ENCODE results near the gene AIDA. TPM values are rescaled to one million over a fixed set of nuclear protein-coding genes. Genes with fewer than 3 reads are reported as not detected.
A peak's percentile ranks its signal among the peaks of the same experiment; 100 is the strongest.
"Not testable (repeated sequence)": the region's sequence is repeated elsewhere in the genome, so short reads cannot be mapped to it uniquely, and the experiment has no call there.

The AIDA gene
- total and polyA plus RNA-seq, 5 donors, result 48.5 to 75.9 (median 65.4) TPM

DNA sequence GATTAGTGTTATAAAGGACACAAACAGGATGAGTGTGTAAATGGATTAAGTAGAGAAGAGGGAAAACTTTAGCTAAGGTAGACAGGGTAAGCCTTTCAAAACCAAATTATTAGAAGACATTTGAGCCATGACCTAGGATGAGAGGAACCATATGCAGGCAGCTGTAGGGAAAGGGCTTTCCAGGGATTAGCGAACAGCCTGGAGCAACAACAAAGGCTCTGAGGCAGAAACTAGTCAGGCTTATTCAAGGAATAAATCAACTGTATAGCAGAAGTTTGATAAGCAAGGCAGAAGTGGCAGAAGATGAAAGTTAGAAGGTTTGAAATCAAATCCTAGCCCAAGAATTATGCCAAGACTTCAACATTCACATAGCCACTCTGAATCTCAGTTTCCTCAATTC is 21.3 kb downstream of the AIDA start:
- intact Hi-C loops (cut with DNase I), result no loop called here
- no peak overlapping the region for H3K4me3 ChIP-seq (ENCODE audit: low read length)
- 90% methylated on average over 1 of the region's 1 CpG for WGBS
- DNase-seq, result no peak
- H3K9me3 ChIP-seq (ENCODE audit: control insufficient read depth, low read length), result no peaks in the 10 kb centered on the region
- no peak overlapping the region for H3K27ac ChIP-seq (ENCODE audit: low read length)
- peaks cover 2% of the 10 kb centered on the region for H3K4me1 ChIP-seq (ENCODE audit: control insufficient read depth, insufficient read depth, low read length)
- ATAC-seq, result no peak
- no peaks in the 10 kb centered on the region for H3K27me3 ChIP-seq (ENCODE audit: control insufficient read depth, insufficient read depth)

DNA sequence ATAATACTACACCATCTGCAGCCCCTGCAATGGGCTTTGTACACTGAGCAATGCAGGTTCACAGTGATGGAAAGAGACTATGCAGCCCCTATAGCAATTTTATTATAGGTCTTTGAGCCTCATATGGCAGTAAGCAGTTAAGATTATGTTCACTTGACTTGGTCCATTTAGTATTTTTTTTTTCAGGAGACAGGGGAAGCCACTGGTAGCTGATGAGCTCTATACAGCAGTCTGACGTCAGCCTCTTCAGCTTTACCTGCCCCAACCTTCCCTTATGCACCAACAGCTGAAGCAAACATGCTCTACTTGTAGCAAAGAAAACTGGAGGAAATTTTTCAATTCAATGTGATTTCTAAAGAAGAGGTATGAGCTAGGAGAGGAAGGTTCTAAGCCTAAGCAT is 32.2 kb downstream of the AIDA start:
- Histone ChIP-seq H3K4me3 (ENCODE audit: low read length) (no peak overlapping the region), H3K4me1 (ENCODE audit: control insufficient read depth, insufficient read depth, low read length) (no peaks in the 10 kb centered on the region), H3K27me3 (ENCODE audit: control insufficient read depth, insufficient read depth) (no peaks in the 10 kb centered on the region), H3K27ac (ENCODE audit: low read length) (no peak overlapping the region), H3K9me3 (ENCODE audit: control insufficient read depth, low read length) (no peaks in the 10 kb centered on the region)
- 96% methylated on average over 1 of the region's 1 CpG for WGBS
- intact Hi-C loops (cut with DNase I), result no loop called here
- DNase-seq (no peak), ATAC-seq (no peak)

GRCh38 chr1:222670110-222670509 is 42.2 kb downstream of the AIDA start:
- H3K27ac ChIP-seq (ENCODE audit: low read length), result no peak overlapping the region
- ATAC-seq, result no peak

DNA sequence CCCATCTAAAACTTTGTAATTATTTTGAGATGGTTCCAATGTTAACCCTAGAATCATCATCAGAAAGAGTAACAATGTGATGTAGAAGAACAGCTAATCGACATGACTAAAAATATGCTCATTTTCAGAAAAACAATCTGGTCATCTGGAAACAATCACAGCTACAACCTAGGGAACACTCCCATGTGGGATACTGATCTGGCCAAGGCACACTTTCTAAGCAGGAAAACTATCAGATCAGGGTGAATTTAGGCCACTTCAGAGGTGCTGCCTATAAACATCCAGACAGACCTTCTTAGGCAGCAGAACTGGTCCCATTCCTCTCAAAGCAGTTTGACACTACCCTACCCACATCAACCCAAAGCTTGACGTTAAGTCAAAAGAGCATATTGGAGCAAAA is 43.2 kb downstream of the AIDA start:
- 87% methylated on average over 1 of the region's 2 CpGs for WGBS
- H3K27ac ChIP-seq (ENCODE audit: low read length); intact Hi-C loops (cut with DNase I); H3K4me3 ChIP-seq (ENCODE audit: low read length); DNase-seq; H3K27me3 ChIP-seq (ENCODE audit: control insufficient read depth, insufficient read depth); ATAC-seq; H3K4me1 ChIP-seq (ENCODE audit: control insufficient read depth, insufficient read depth, low read length); H3K9me3 ChIP-seq (ENCODE audit: control insufficient read depth, low read length): not testable (repeated sequence)

More at GRCh38 chr1:222670110-222670509, 42.2 kb downstream of the AIDA start:
- 87% methylated on average over 1 of the region's 1 CpG for WGBS
- no peaks in the 10 kb centered on the region for H3K9me3 ChIP-seq (ENCODE audit: control insufficient read depth, low read length)
- intact Hi-C loops (cut with DNase I), result no loop called here
- no peaks in the 10 kb centered on the region for H3K27me3 ChIP-seq (ENCODE audit: control insufficient read depth, insufficient read depth)
- no peak for DNase-seq
- H3K4me1 ChIP-seq (ENCODE audit: control insufficient read depth, insufficient read depth, low read length), result no peaks in the 10 kb centered on the region
- H3K4me3 ChIP-seq (ENCODE audit: low read length), result no peak overlapping the region

GRCh38 chr1:222668184-222668583 is 44.1 kb downstream of the AIDA start:
- H3K27me3 ChIP-seq (ENCODE audit: control insufficient read depth, insufficient read depth); H3K4me1 ChIP-seq (ENCODE audit: control insufficient read depth, insufficient read depth, low read length); DNase-seq; H3K4me3 ChIP-seq (ENCODE audit: low read length); H3K9me3 ChIP-seq (ENCODE audit: control insufficient read depth, low read length); intact Hi-C loops (cut with DNase I); H3K27ac ChIP-seq (ENCODE audit: low read length): not testable (repeated sequence)
- WGBS, result no CpG with 5 or more reads among the region's 4 CpGs
- peak in 1 of 2 donors; percentile 37 for ATAC-seq

GRCh38 chr1:222665964-222666363 is 46.3 kb downstream of the AIDA start:
- no peaks in the 10 kb centered on the region for H3K27me3 ChIP-seq (ENCODE audit: control insufficient read depth, insufficient read depth)
- WGBS, result 89% methylated on average over 7 of the region's 7 CpGs
- intact Hi-C loops (cut with DNase I), result no loop called here
- no peaks in the 10 kb centered on the region for H3K9me3 ChIP-seq (ENCODE audit: control insufficient read depth, low read length)
- no peak for ATAC-seq
- no peak overlapping the region for H3K4me3 ChIP-seq (ENCODE audit: low read length)
- no peak overlapping the region for H3K27ac ChIP-seq (ENCODE audit: low read length)
- H3K4me1 ChIP-seq (ENCODE audit: control insufficient read depth, insufficient read depth, low read length), result no peaks in the 10 kb centered on the region
- DNase-seq, result no peak

DNA sequence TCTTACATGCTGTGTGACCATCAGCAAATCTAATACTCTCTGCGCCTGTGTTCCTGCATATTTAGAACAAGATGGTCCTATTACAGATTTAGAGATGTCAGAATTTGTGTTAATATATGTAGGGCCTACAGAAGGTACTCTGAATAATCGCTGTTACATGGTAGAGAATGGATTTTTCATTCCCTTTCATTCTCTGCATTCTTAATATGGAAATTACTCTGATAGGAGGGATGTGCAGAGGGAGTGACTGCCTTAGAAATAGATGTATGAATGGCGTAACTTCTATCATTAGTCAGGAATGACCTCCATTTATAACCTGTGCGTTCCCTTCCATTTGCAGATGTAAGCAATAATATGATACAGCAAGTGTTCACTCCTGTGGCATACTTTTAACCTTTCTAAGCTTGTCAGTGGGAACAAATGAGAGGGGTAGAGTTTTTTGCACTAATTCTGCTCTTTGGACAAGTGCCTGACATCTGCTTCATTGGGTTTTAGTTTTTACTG is 48.8 kb downstream of the AIDA start:
- WGBS, result 96% methylated on average over 4 of the region's 4 CpGs
- DNase-seq (no peak), ATAC-seq (no peak)
- Histone ChIP-seq H3K27me3 (ENCODE audit: control insufficient read depth, insufficient read depth) (no peaks in the 10 kb centered on the region), H3K4me1 (ENCODE audit: control insufficient read depth, insufficient read depth, low read length) (no peaks in the 10 kb centered on the region), H3K4me3 (ENCODE audit: low read length) (no peak overlapping the region), H3K27ac (ENCODE audit: low read length) (no peak overlapping the region), H3K9me3 (ENCODE audit: control insufficient read depth, low read length) (no peaks in the 10 kb centered on the region)
- intact Hi-C loops (cut with DNase I), result no loop called here

DNA sequence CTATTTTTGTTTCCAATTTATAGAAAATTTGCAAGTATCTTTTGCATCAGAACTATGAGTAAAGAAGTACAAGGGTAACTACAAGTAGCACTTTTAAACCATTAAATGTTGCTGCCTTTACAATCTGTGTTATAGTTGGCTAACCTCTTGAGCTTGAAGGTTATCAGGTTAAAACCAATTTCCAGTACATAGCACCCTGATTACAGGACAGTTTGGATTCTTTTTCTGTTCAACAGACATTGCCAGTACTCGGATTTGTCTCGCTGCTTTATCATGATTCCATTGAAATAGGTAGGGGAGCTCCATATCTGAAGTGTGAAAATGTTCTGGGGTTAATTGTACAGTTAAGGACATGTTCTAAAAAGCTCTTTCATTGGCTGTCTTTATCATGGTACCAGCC is 54.4 kb downstream of the AIDA start:
- intact Hi-C loops (cut with DNase I), result no loop called here
- no peaks in the 10 kb centered on the region for H3K4me1 ChIP-seq (ENCODE audit: control insufficient read depth, insufficient read depth, low read length)
- H3K27me3 ChIP-seq (ENCODE audit: control insufficient read depth, insufficient read depth), result no peaks in the 10 kb centered on the region
- no peak overlapping the region for H3K4me3 ChIP-seq (ENCODE audit: low read length)
- H3K9me3 ChIP-seq (ENCODE audit: control insufficient read depth, low read length), result no peaks in the 10 kb centered on the region
- 34% methylated on average over 2 of the region's 2 CpGs for WGBS
- peak; percentile 31 to 60 for ATAC-seq
- DNase-seq, result no peak
- no peak overlapping the region for H3K27ac ChIP-seq (ENCODE audit: low read length)

DNA sequence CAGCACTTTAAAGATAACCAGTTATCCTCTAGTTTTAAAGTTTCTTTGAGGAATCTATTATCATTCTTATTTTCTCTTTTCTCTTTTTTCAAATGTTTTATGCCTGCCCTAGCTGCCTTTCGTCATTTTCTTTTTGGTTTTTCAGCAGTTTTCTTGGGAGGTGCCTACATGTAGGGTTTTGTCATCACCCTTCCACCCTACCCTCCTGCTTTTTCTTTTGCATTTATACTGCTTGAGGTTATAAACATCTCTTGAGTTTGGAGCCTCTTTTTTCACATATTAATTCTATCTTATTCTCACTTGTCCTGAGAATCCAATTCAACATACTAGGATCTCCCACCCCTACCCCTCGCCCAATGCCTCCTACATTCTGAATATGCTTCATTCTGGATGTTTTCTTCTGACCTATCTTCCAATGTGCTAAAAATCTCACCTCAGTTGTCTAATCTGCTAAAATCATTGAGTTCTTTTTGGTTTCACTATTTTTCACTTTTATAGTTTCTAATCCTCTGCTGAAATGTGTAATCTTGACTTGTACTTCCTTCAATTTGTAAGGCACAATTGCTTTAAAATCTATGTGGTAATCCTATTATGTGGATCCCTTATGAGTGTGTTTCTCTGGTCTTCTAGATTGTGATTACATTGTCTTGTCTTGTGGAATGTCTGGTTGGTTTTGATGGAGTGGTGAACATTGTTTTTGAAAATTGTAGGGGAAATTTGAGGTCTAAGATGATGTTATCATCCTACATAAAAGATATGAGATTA is 55.7 kb downstream of the AIDA start:
- Histone ChIP-seq H3K4me1 (ENCODE audit: control insufficient read depth, insufficient read depth, low read length) (no peaks in the 10 kb centered on the region), H3K9me3 (ENCODE audit: control insufficient read depth, low read length) (no peaks in the 10 kb centered on the region), H3K4me3 (ENCODE audit: low read length) (no peak overlapping the region), H3K27me3 (ENCODE audit: control insufficient read depth, insufficient read depth) (no peaks in the 10 kb centered on the region), H3K27ac (ENCODE audit: low read length) (no peak overlapping the region)
- ATAC-seq (no peak), DNase-seq (no peak)
- intact Hi-C loops (cut with DNase I), result no loop called here
- WGBS, result 90% methylated on average over 2 of the region's 2 CpGs

GRCh38 chr1:222654849-222655248 is 57.4 kb downstream of the AIDA start:
- intact Hi-C loops (cut with DNase I), result no loop called here
- H3K4me1 ChIP-seq (ENCODE audit: control insufficient read depth, insufficient read depth, low read length), result no peaks in the 10 kb centered on the region
- no peak overlapping the region for H3K27ac ChIP-seq (ENCODE audit: low read length)
- H3K27me3 ChIP-seq (ENCODE audit: control insufficient read depth, insufficient read depth), result no peaks in the 10 kb centered on the region
- peak; percentile 51 to 70 for ATAC-seq
- H3K9me3 ChIP-seq (ENCODE audit: control insufficient read depth, low read length), result no peaks in the 10 kb centered on the region
- no peak overlapping the region for H3K4me3 ChIP-seq (ENCODE audit: low read length)
- WGBS, result 47% methylated on average over 5 of the region's 5 CpGs
- DNase-seq, result peak in 1 of 3 donors; percentile 55

- no peak for ATAC-seq
- 86% methylated on average over 2 of the region's 2 CpGs for WGBS
- no peaks in the 10 kb centered on the region for H3K4me1 ChIP-seq (ENCODE audit: control insufficient read depth, insufficient read depth, low read length)
- no peak for DNase-seq
- intact Hi-C loops (cut with DNase I), result no loop called here
- H3K27ac ChIP-seq (ENCODE audit: low read length), result no peak overlapping the region
- no peak overlapping the region for H3K4me3 ChIP-seq (ENCODE audit: low read length)
- no peaks in the 10 kb centered on the region for H3K27me3 ChIP-seq (ENCODE audit: control insufficient read depth, insufficient read depth)
- H3K9me3 ChIP-seq (ENCODE audit: control insufficient read depth, low read length), result no peaks in the 10 kb centered on the region
These were observed 59.0 kb downstream of the AIDA start for GRCh38 chr1:222653178-222653827.
